ENCODE measurements around the gene MT1A. TPM values are rescaled to one million over a fixed set of nuclear protein-coding genes. Genes with fewer than 3 reads are reported as not detected.
A peak's percentile ranks its signal among the peaks of the same experiment; 100 is the strongest.

Gene MT1A
- total and polyA plus RNA-seq, 3 experiments from 2014 or later = 0.71 TPM; not detected in 2

DNA sequence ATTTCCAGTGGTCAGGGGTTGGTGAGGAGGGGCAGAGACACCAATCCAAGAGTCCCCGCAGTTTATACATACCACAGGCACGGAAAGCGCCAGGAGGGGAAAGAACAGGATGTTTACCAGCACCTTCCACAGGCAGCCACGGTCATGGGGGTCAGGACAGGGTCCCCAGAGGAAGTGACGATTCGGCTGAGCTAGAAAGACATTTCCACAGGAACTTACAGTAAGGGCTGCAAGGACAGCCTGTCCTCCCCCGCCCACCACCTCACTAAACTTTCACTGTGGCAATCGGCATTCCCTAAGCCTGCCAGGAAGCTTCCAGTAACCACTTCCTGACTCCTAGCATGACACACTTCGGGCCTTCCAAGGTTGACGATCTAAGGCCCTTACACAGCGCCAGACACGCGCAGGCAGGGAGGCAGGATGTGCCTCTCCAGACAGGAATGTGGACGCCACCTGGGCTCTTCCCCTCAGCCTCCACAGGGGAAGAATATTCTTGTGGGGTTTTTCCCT, 31.3 kb upstream of the MT1A start:
- no peak overlapping the region for H3K4me3 ChIP-seq (ENCODE audit: low read length)
- Mint-ChIP-seq H3K27me3 (peaks cover 0 to 2% of the 10 kb centered on the region in 2 donors), H3K36me3 (peaks cover 0 to 8% (median 0%) of the 10 kb centered on the region in 3 donors), H3K27ac (peak overlapping the region; percentile 85 to 98 (median 92)), H3K9me3 (no peaks in the 10 kb centered on the region), H3K4me1 (peaks cover 46 to 51% (median 48%) of the 10 kb centered on the region in 3 donors), H3K4me3 (peak overlapping the region; percentile 49 to 98 (median 89))
- POLR2A ChIA-PET = interaction anchor here (1.8 kb wide), 1 partner anchor 75 kb away, joined by 6 read pairs; the partner anchor contains the start of gene MT1X
- no peaks in the 10 kb centered on the region for H3K36me3 ChIP-seq (ENCODE audit: insufficient read depth, low read length)
- peak in 3 of 5 donors; percentile 32 to 51 (median 36) for DNase-seq
- peaks cover 39% of the 10 kb centered on the region for H3K4me1 ChIP-seq (ENCODE audit: insufficient read depth, low read length)
- H3K9me3 ChIP-seq (ENCODE audit: low read length) = no peaks in the 10 kb centered on the region
- CTCF ChIA-PET = interaction anchor here (1.6 to 6.5 kb wide), 5 partner anchors 18 to 94 kb away, joined by 4 to 29 read pairs (median 6); partner anchors contain the start of gene MT1E
- no peaks in the 10 kb centered on the region for H3K27me3 ChIP-seq (ENCODE audit: insufficient read depth, low read length, poor library complexity, severe bottlenecking)
- no peak overlapping the region for H3K27ac ChIP-seq (ENCODE audit: low read depth, low read length)

- Histone ChIP-seq H3K27me3 (ENCODE audit: insufficient read depth, low read length, poor library complexity, severe bottlenecking) (no peaks in the 10 kb centered on the region), H3K4me3 (ENCODE audit: low read length) (peak overlapping the region; percentile 98), H3K9me3 (ENCODE audit: low read length) (no peaks in the 10 kb centered on the region), H3K36me3 (ENCODE audit: insufficient read depth, low read length) (no peaks in the 10 kb centered on the region), H3K27ac (ENCODE audit: low read depth, low read length) (peak overlapping the region; percentile 64), H3K4me1 (ENCODE audit: insufficient read depth, low read length) (peaks cover 39% of the 10 kb centered on the region)
- POLR2A ChIA-PET = interaction anchor here (1.3 to 1.8 kb wide), 2 partner anchors 75 to 101 kb away, joined by 3 to 6 read pairs; partner anchors contain the start of gene MT1X
- Mint-ChIP-seq H3K4me1 (peaks cover 46 to 51% (median 48%) of the 10 kb centered on the region in 3 donors), H3K9me3 (no peaks in the 10 kb centered on the region), H3K27ac (peak overlapping the region; percentile 27 to 98 (median 92)), H3K27me3 (peaks cover 0 to 2% of the 10 kb centered on the region in 2 donors), H3K36me3 (peaks cover 0 to 8% (median 0%) of the 10 kb centered on the region in 3 donors), H3K4me3 (peak overlapping the region; percentile 76 to 98 (median 95))
- no peak for DNase-seq
- CTCF ChIA-PET = interaction anchor here (1.7 to 6.5 kb wide), 4 partner anchors 18 to 94 kb away, joined by 4 to 29 read pairs (median 8); partner anchors contain the start of gene MT1E
These were observed 30.8 kb upstream of the MT1A start for GRCh38 chr16:56607675-56608042.

DNA sequence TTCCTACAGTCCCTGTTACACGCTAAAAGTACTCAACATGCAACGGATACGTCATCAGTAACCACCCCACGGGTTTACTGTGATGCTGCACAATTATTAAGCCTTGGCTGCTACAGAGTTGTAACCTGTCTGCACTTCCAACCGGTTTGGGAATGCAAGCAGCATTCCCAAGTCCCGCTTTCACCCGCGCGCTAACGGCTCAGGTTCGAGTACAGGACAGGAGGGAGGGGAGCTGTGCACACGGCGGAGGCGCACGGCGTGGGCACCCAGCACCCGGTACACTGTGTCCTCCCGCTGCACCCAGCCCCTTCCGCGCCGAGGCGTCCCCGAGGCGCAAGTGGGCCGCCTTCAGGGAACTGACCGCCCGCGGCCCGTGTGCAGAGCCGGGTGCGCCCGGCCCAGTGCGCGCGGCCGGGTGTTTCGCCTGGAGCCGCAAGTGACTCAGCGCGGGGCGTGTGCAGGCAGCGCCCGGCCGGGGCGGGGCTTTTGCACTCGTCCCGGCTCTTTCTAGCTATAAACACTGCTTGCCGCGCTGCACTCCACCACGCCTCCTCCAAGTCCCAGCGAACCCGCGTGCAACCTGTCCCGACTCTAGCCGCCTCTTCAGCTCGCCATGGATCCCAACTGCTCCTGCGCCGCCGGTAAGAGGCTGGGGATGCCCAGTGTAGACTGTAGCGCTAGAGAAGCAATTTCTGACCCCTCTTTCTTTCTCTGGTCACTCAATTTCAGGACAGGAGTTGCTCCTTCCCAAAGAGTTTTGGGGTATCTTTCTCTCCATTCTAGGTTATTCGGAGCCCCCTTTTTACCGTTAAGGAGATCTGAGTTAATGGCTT, 30.2 kb upstream of the MT1A start, which contains the start of gene MT2A:
TSS of gene MT2A (plus strand) at position 542 of the 833 bp plus-strand sequence. CDS start at position 614, 72 bp downstream.
- CTCF ChIA-PET = interaction anchor here (1.0 to 6.5 kb wide), 5 partner anchors 32 to 261 kb away, joined by 3 to 29 read pairs (median 5); no protein-coding TSS in a partner anchor
- H3K9me3 Mint-ChIP-seq = no peaks in the 10 kb centered on the region
- Histone ChIP-seq H3K4me1 (ENCODE audit: insufficient read depth, low read length) (peaks cover 39% of the 10 kb centered on the region), H3K27me3 (ENCODE audit: insufficient read depth, low read length, poor library complexity, severe bottlenecking) (no peaks in the 10 kb centered on the region), H3K4me3 (ENCODE audit: low read length) (peak within 1 kb of the TSS; percentile 98), H3K36me3 (ENCODE audit: insufficient read depth, low read length) (no peaks in the 10 kb centered on the region), H3K9me3 (ENCODE audit: low read length) (no peaks in the 10 kb centered on the region), H3K27ac (ENCODE audit: low read depth, low read length) (peak within 1 kb of the TSS; percentile 64)
- peaks cover 46 to 51% (median 48%) of the 10 kb centered on the region in 3 donors for H3K4me1 Mint-ChIP-seq
- DNase-seq = peak; percentile 78 to 92 (median 83)
- peak within 1 kb of the TSS; percentile 89 to 99 (median 95) for H3K4me3 Mint-ChIP-seq
- H3K27me3 Mint-ChIP-seq = peaks cover 0 to 2% of the 10 kb centered on the region in 2 donors
- H3K27ac Mint-ChIP-seq = peak within 1 kb of the TSS; percentile 82 to 98 (median 96)
- POLR2A ChIA-PET = interaction anchor here (0.6 to 1.8 kb wide), 7 partner anchors 9 to 100 kb away, joined by 3 to 6 read pairs (median 4); partner anchors contain the start of genes MT1E and MT1X
- peaks cover 0 to 8% (median 0%) of the 10 kb centered on the region in 3 donors for H3K36me3 Mint-ChIP-seq

DNA sequence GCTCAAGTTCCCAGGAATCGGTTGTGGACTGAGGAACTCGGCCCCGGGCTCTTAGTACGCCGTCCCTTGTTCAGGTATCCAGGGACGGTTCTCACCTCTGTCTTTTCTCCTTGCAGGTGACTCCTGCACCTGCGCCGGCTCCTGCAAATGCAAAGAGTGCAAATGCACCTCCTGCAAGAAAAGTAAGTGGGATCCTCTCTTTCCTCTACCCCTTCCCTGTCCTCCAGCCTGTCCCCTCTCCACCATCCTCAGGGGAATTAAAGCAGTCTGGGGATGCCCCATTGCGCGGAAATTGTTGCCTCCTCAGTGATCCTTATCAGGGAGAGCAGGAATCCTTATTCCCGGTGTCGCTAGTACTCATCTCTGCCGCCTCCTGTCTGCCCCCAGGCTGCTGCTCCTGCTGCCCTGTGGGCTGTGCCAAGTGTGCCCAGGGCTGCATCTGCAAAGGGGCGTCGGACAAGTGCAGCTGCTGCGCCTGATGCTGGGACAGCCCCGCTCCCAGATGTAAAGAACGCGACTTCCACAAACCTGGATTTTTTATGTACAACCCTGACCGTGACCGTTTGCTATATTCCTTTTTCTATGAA, 29.5 kb upstream of the MT1A start:
- Mint-ChIP-seq H3K4me1 (peaks cover 46 to 51% (median 48%) of the 10 kb centered on the region in 3 donors), H3K36me3 (peaks cover 0 to 8% (median 0%) of the 10 kb centered on the region in 3 donors), H3K9me3 (no peaks in the 10 kb centered on the region), H3K4me3 (peak overlapping the region; percentile 89 to 99 (median 95)), H3K27me3 (no peaks in the 10 kb centered on the region), H3K27ac (peak overlapping the region; percentile 82 to 98 (median 96))
- ChIA-PET POLR2A (interaction anchor here (0.6 to 1.6 kb wide), 7 partner anchors 8 to 99 kb away, joined by 3 to 5 read pairs (median 4); partner anchors contain the start of gene MT1E), CTCF (interaction anchor here (0.8 to 6.5 kb wide), 7 partner anchors 8 to 260 kb away, joined by 3 to 29 read pairs (median 5); no protein-coding TSS in a partner anchor)
- Histone ChIP-seq H3K4me1 (ENCODE audit: insufficient read depth, low read length) (peaks cover 39% of the 10 kb centered on the region), H3K4me3 (ENCODE audit: low read length) (peak overlapping the region; percentile 98), H3K27me3 (ENCODE audit: insufficient read depth, low read length, poor library complexity, severe bottlenecking) (no peaks in the 10 kb centered on the region), H3K27ac (ENCODE audit: low read depth, low read length) (peak overlapping the region; percentile 52), H3K9me3 (ENCODE audit: low read length) (no peaks in the 10 kb centered on the region), H3K36me3 (ENCODE audit: insufficient read depth, low read length) (no peaks in the 10 kb centered on the region)
- peak in 1 of 5 donors; percentile 49 for DNase-seq

DNA sequence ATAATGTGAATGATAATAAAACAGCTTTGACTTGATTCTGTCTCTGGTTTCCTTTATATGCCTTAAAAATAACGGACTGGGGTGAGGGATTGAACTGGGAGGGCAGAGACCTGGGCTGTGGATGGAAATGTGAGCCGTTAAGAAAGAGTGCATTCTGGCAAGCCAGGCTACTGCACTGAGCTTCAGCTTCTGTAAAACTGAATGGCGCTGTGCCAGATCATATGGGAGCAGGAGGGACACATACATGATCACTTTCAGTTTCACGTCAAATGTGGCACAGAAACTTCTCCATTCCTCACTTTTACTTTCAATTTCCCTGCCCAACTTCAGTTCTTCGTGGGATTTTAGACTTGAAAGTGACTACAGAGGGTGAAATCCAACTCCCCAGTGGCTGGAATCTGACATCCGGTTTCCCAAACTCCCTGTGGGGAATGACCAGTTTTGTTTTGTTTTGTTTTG, 29.0 kb upstream of the MT1A start:
- H3K4me1 ChIP-seq (ENCODE audit: insufficient read depth, low read length) = peaks cover 39% of the 10 kb centered on the region
- Mint-ChIP-seq H3K4me3 (peak overlapping the region; percentile 89 to 99 (median 95)), H3K9me3 (no peaks in the 10 kb centered on the region), H3K27ac (peak overlapping the region; percentile 82 to 98 (median 96)), H3K27me3 (no peaks in the 10 kb centered on the region), H3K4me1 (peaks cover 46 to 51% (median 48%) of the 10 kb centered on the region in 3 donors), H3K36me3 (peaks cover 0 to 8% (median 0%) of the 10 kb centered on the region in 3 donors)
- H3K27ac ChIP-seq (ENCODE audit: low read depth, low read length) = peak overlapping the region; percentile 52
- H3K4me3 ChIP-seq (ENCODE audit: low read length) = peak overlapping the region; percentile 98
- peak; percentile 45 to 86 (median 78) for DNase-seq
- POLR2A ChIA-PET = interaction anchor here (1.2 to 1.6 kb wide), 2 partner anchors 14 to 34 kb away, joined by 3 to 5 read pairs; no protein-coding TSS in a partner anchor
- H3K27me3 ChIP-seq (ENCODE audit: insufficient read depth, low read length, poor library complexity, severe bottlenecking) = no peaks in the 10 kb centered on the region
- no peaks in the 10 kb centered on the region for H3K9me3 ChIP-seq (ENCODE audit: low read length)
- H3K36me3 ChIP-seq (ENCODE audit: insufficient read depth, low read length) = no peaks in the 10 kb centered on the region
- CTCF ChIA-PET = interaction anchor here (0.8 to 6.5 kb wide), 4 partner anchors 8 to 92 kb away, joined by 3 to 29 read pairs (median 11); no protein-coding TSS in a partner anchor

GRCh38 chr16:56610017-56610608, 28.4 kb upstream of the MT1A start:
- Histone ChIP-seq H3K27ac (ENCODE audit: low read depth, low read length) (peak overlapping the region; percentile 52), H3K27me3 (ENCODE audit: insufficient read depth, low read length, poor library complexity, severe bottlenecking) (no peaks in the 10 kb centered on the region), H3K36me3 (ENCODE audit: insufficient read depth, low read length) (no peaks in the 10 kb centered on the region), H3K4me3 (ENCODE audit: low read length) (peak overlapping the region; percentile 98), H3K9me3 (ENCODE audit: low read length) (no peaks in the 10 kb centered on the region), H3K4me1 (ENCODE audit: insufficient read depth, low read length) (peaks cover 39% of the 10 kb centered on the region)
- Mint-ChIP-seq H3K4me1 (peaks cover 46 to 51% (median 48%) of the 10 kb centered on the region in 3 donors), H3K27ac (peak overlapping the region; percentile 82 to 98 (median 96)), H3K27me3 (no peaks in the 10 kb centered on the region), H3K36me3 (peaks cover 0 to 8% (median 0%) of the 10 kb centered on the region in 3 donors), H3K4me3 (peak overlapping the region; percentile 89 to 99 (median 95)), H3K9me3 (no peaks in the 10 kb centered on the region)
- peak; percentile 46 to 78 (median 75) for DNase-seq
- ChIA-PET CTCF (interaction anchor here (0.8 to 6.5 kb wide), 8 partner anchors 9 to 92 kb away, joined by 3 to 29 read pairs (median 5); no protein-coding TSS in a partner anchor), POLR2A (interaction anchor here (1.2 to 1.5 kb wide), 2 partner anchors 13 to 33 kb away, joined by 3 to 5 read pairs; no protein-coding TSS in a partner anchor)

Data from CD8-positive, alpha-beta memory T cell (primary cell).